MM.1S (cell line): ENCODE results near the gene PDSS2.
A peak's percentile ranks its signal among the peaks of the same experiment; 100 is the strongest.

Source experiments
- DNase-seq: peaks from one replicate; pipeline ENCODE4 v3.0.0-alpha.2; 2015
- H2AFZ ChIP-seq: fragments of 300-600 bp; sonication (generic); 2 replicates; pipeline ENCODE4 v1.6.0; 2016; ENCODE audit warnings: antibody characterized with exemption, low read length
- H3F3A ChIP-seq: fragments of 300-600 bp; sonication (generic); 2 replicates; pipeline ENCODE4 v1.6.1; 2016; ENCODE audit warnings: mild to moderate bottlenecking, antibody characterized with exemption, low read length, moderate library complexity, mixed read lengths; ENCODE audit not compliant: insufficient read depth
- H3K27ac ChIP-seq: fragments of 300-600 bp; sonication (generic); 2 replicates; pipeline ENCODE4 v1.5.1; 2016; ENCODE audit warnings: mild to moderate bottlenecking, low read length
- H3K27me3 ChIP-seq: fragments of 300-600 bp; sonication (generic); replicated peaks from 2 replicates; pipeline ENCODE4 v1.6.0; 2016; ENCODE audit warnings: low read length; ENCODE audit not compliant: insufficient read depth
- H3K36me3 ChIP-seq: fragments of 300-600 bp; sonication (generic); replicated peaks from 2 replicates; pipeline ENCODE4 v1.6.1; 2016; ENCODE audit warnings: mild to moderate bottlenecking, low read length, mixed read lengths; ENCODE audit not compliant: insufficient read depth
- H3K4me1 ChIP-seq: fragments of 300-600 bp; sonication (generic); 2 replicates; pipeline ENCODE4 v1.6.1; 2016; ENCODE audit warnings: low read length, mixed read lengths
- H3K4me2 ChIP-seq: fragments of 300-600 bp; sonication (generic); 2 replicates; pipeline ENCODE4 v1.6.0; 2016; ENCODE audit warnings: low read depth, low read length
- H3K4me3 ChIP-seq: fragments of 300-600 bp; sonication (generic); 2 replicates; pipeline ENCODE4 v1.5.1; 2016; ENCODE audit warnings: low read length, mixed read lengths
- H3K79me2 ChIP-seq: fragments of 300-600 bp; sonication (generic); 2 replicates; pipeline ENCODE4 v1.6.1; 2016; ENCODE audit warnings: mixed run types, low read length, mixed read lengths
- H3K9ac ChIP-seq: fragments of 300-600 bp; sonication (generic); 2 replicates; pipeline ENCODE4 v1.6.1; 2016; ENCODE audit warnings: low read length, mixed read lengths
- H3K9me2 ChIP-seq: fragments of 300-600 bp; sonication (generic); replicated peaks from 2 replicates; pipeline ENCODE4 v1.6.1; 2016; ENCODE audit warnings: mild to moderate bottlenecking, low read length, mixed read lengths; ENCODE audit not compliant: insufficient read depth
- H3K9me3 ChIP-seq: fragments of 300-600 bp; sonication (generic); replicated peaks from 2 replicates; pipeline ENCODE4 v1.6.1; 2016; ENCODE audit warnings: mild to moderate bottlenecking, low read length, mixed read lengths; ENCODE audit not compliant: insufficient read depth
- H4K20me1 ChIP-seq: fragments of 300-600 bp; sonication (generic); 2 replicates; pipeline ENCODE4 v1.6.1; 2016; ENCODE audit warnings: mild to moderate bottlenecking, low read length, moderate library complexity, mixed read lengths; ENCODE audit not compliant: insufficient read depth
- CTCF ChIP-seq: fragments of 300-600 bp; sonication (generic); IDR thresholded peaks from 2 replicates; pipeline ENCODE4 v1.5.1; 2016; ENCODE audit warnings: antibody characterized with exemption, low read length, mixed read lengths
- EZH2 ChIP-seq: fragments of 300-600 bp; sonication (generic); optimal IDR thresholded peaks from 2 replicates; pipeline ENCODE3; 2017; ENCODE audit warnings: low read depth, mild to moderate bottlenecking, antibody characterized with exemption, low read length, mixed read lengths
- EZH2phosphoT487 ChIP-seq: fragments of 300-600 bp; sonication (generic); IDR thresholded peaks from 2 replicates; pipeline ENCODE4 v1.6.1; 2018; ENCODE audit warnings: antibody characterized with exemption, low read length

PDSS2 gene

DNA sequence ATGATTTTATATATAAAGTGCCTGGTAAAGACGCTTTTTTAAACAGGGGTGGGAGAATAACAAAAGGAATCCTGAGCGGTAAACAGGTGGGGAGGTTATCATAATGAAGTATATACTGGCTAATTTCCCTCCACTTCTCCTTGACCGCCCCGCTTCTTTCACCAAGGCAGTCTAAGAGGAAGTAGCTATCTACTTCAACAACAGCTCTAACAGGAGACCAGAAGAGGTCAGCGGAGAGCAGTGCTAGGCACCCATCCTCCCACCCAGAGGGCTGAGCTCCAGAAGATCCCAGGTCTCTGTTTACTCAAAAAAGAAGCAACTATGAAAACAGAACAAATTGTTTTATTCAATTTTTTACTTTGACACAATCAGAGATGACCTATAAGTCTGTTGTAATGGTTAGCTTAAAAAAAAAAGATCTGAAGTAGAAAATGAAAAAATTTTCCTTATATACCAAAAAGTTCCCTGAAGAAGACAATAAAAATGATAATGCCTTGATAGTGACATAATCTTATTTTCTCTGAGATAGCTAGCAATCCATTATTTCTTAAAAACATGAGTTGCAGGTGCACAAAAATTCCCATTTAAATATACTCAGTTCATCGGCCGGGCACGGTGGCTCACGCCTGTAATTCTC, 141.1 kb downstream of the PDSS2 start:
- no peak overlapping the region for H2AFZ ChIP-seq
- no peaks in the 10 kb centered on the region for H4K20me1 ChIP-seq
- no peak overlapping the region for H3K9ac ChIP-seq
- no peaks in the 10 kb centered on the region for H3K9me3 ChIP-seq
- H3K27ac ChIP-seq, result no peak overlapping the region
- H3F3A ChIP-seq, result no peaks in the 10 kb centered on the region
- no peaks in the 10 kb centered on the region for H3K36me3 ChIP-seq
- H3K4me2 ChIP-seq, result no peak overlapping the region
- peak; percentile 70 for TF ChIP-seq CTCF
- TF ChIP-seq EZH2phosphoT487, result no peak
- H3K27me3 ChIP-seq, result no peaks in the 10 kb centered on the region
- no peak overlapping the region for H3K4me3 ChIP-seq
- DNase-seq, result peak; percentile 37
- H3K4me1 ChIP-seq, result no peaks in the 10 kb centered on the region
- no peaks in the 10 kb centered on the region for H3K9me2 ChIP-seq
- no peaks in the 10 kb centered on the region for H3K79me2 ChIP-seq

DNA sequence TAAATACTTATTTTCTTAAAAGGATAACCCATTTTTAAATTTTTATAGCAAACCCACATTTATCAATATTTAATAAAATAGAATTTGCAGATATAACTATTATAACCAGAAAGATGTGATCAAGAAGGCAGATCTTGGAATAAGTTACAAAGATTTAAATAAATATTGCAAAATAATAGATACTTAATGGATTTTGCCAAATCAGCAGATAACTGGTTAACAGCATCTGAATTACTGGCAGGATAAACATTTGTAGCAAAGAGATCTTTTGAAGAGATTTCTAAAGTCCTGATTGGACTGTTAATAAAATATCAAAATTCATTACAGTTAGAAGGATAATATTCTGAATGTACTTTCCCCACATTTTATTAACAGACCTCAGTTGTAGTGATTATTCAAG, 144.2 kb downstream of the PDSS2 start:
- no peaks in the 10 kb centered on the region for H3K4me1 ChIP-seq
- H3K79me2 ChIP-seq, result no peaks in the 10 kb centered on the region
- H2AFZ ChIP-seq, result no peak overlapping the region
- no peak overlapping the region for H3K4me2 ChIP-seq
- no peaks in the 10 kb centered on the region for H3F3A ChIP-seq
- no peak overlapping the region for H3K27ac ChIP-seq
- H3K9me2 ChIP-seq, result no peaks in the 10 kb centered on the region
- TF ChIP-seq CTCF (no peak), EZH2 (no peak), EZH2phosphoT487 (no peak)
- no peaks in the 10 kb centered on the region for H4K20me1 ChIP-seq
- H3K36me3 ChIP-seq, result no peaks in the 10 kb centered on the region
- no peaks in the 10 kb centered on the region for H3K9me3 ChIP-seq
- H3K27me3 ChIP-seq, result no peaks in the 10 kb centered on the region
- no peak overlapping the region for H3K9ac ChIP-seq
- no peak overlapping the region for H3K4me3 ChIP-seq
- no peak for DNase-seq

- Histone ChIP-seq H3K27ac (no peak overlapping the region), H4K20me1 (no peaks in the 10 kb centered on the region), H3K27me3 (no peaks in the 10 kb centered on the region), H3K4me1 (no peaks in the 10 kb centered on the region), H3K4me3 (no peak overlapping the region), H3K9me3 (no peaks in the 10 kb centered on the region), H3K9ac (no peak overlapping the region), H3F3A (no peaks in the 10 kb centered on the region), H3K4me2 (no peak overlapping the region), H3K79me2 (no peaks in the 10 kb centered on the region), H3K9me2 (no peaks in the 10 kb centered on the region), H3K36me3 (no peaks in the 10 kb centered on the region), H2AFZ (no peak overlapping the region)
- DNase-seq, result no peak
- TF ChIP-seq EZH2 (no peak), CTCF (no peak), EZH2phosphoT487 (no peak)
Measured at GRCh38 chr6:107314531-107314939, 144.8 kb downstream of the PDSS2 start.
